Measurements from ENCODE around the gene EFCAB6. TPM values are rescaled to one million over a fixed set of nuclear protein-coding genes. Genes with fewer than 3 reads are reported as not detected.

Gene EFCAB6
- total and polyA plus RNA-seq, 2 of the 4 experiments (the other 2 are of a cell fraction): 0.44 to 1.1 TPM

DNA sequence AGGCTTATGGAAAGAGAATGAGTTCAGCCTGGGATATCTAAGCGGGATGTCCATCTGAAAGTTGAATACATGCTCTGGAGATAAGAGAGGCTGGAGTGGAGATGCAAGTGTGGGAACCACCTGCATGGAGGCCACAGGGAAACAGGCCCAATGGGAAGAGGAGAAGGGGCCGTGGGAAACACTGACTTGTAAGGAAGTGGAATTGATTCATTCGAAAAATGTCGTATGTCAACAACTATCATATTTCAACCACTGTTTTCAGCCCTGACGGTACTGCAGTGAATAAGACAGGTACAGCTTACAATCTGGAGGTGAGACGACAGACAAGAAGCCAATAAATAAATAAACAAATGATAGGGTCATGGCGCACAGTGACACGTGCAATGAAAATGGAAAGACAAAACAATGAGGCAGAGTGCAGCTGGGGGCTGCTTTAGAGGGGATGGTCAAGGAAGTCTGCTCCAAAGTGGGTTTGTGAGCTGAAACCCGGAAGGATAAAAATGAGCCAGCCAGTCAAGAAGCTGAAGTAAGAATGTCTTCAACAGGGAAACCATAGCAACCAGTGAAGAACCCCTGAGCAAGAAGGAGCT lies 35.9 kb downstream of the EFCAB6 start:
- Histone ChIP-seq H3K14ac (replicated peaks; ENCODE audit: low read depth, low read length) (no peak overlapping the region), H4K8ac (ENCODE audit: low read depth in 2 of 2, low read length in 2 of 2) (no peak overlapping the region), H3K4me2 (ENCODE audit: low read depth, low read length) (no peak overlapping the region), H3K27ac (ENCODE audit: insufficient read depth, low read length) (no peak overlapping the region), H2AK9ac (replicated peaks; ENCODE audit: low read depth, low read length, poor library complexity) (no peak overlapping the region), H3K18ac (ENCODE audit: low read depth, low read length) (no peak overlapping the region), H4K20me1 (ENCODE audit: insufficient read depth, low read length) (no peaks in the 10 kb centered on the region), H2AK5ac (ENCODE audit: low read depth, low read length) (no peak overlapping the region), H3K4me3 (ENCODE audit: insufficient read depth, low read depth, low read length) (no peak overlapping the region), H3K4me1 (ENCODE audit: control insufficient read depth, insufficient read depth, low read length) (no peaks in the 10 kb centered on the region), H3K27me3 (ENCODE audit: control insufficient read depth, insufficient read depth, low read length) (no peaks in the 10 kb centered on the region; the same call in 1 of the 2 replicates), H3K9me1 (ENCODE audit: insufficient read depth, low read length) (no peaks in the 10 kb centered on the region; the same call in 1 of the 2 replicates), H3K4ac (ENCODE audit: low read depth, low read length) (no peak overlapping the region), H2BK5ac (ENCODE audit: low read depth, low read length, poor library complexity, severe bottlenecking) (no peak overlapping the region), H3K9ac (ENCODE audit: low read depth, low read length) (no peak overlapping the region), H2BK20ac (ENCODE audit: low read depth, low read length) (no peak overlapping the region), H4K91ac (ENCODE audit: insufficient read depth, low read depth, low read length) (no peak overlapping the region), H2BK120ac (ENCODE audit: low read depth, low read length) (no peak overlapping the region), H3K9me3 (ENCODE audit: control insufficient read depth, insufficient read depth, low read length) (no peaks in the 10 kb centered on the region), H3K79me1 (ENCODE audit: low read depth in 1 of 2, low read length in 2 of 2) (no peaks in the 10 kb centered on the region), H2AFZ (replicated peaks; ENCODE audit: low read length, poor library complexity) (no peak overlapping the region), H3K23ac (ENCODE audit: low read depth, low read length) (no peak overlapping the region), H3K56ac (ENCODE audit: extremely low read depth, insufficient read depth, low read length) (no peak overlapping the region), H2BK15ac (ENCODE audit: low read depth, low read length) (no peak overlapping the region), H3K36me3 (ENCODE audit: control insufficient read depth, insufficient read depth, low read length) (no peaks in the 10 kb centered on the region), H4K5ac (ENCODE audit: low read depth, low read length) (no peak overlapping the region)
- intact Hi-C loops (cut with micrococcal nuclease) (no loop called here), in situ Hi-C loops (cut with MboI; ENCODE audit: low sequenced_read_pairs) (no loop called here), dilution Hi-C loops (cut with HindIII; ENCODE audit: low sequenced_read_pairs, unreplicated experiment) (no loop called here)
- WGBS, 2 experiments (ENCODE audit: extremely low coverage in 2 of 2, insufficient read length in 1 of 2): 100% methylated on average over 2 of the region's 9 CpGs; no CpG with 5 or more reads in 1 of the 2 experiments
- TF ChIP-seq SMC3 (IDR thresholded peaks at IDR 0.05; ENCODE audit: low read depth, low read length) (no peak), RFX5 (IDR thresholded peaks at IDR 0.05; ENCODE audit: low read depth, low read length) (no peak), CEBPB (IDR thresholded peaks at IDR 0.05; ENCODE audit: low read depth, low read length) (no peak)
- TF ChIP-seq, protein P1, sequence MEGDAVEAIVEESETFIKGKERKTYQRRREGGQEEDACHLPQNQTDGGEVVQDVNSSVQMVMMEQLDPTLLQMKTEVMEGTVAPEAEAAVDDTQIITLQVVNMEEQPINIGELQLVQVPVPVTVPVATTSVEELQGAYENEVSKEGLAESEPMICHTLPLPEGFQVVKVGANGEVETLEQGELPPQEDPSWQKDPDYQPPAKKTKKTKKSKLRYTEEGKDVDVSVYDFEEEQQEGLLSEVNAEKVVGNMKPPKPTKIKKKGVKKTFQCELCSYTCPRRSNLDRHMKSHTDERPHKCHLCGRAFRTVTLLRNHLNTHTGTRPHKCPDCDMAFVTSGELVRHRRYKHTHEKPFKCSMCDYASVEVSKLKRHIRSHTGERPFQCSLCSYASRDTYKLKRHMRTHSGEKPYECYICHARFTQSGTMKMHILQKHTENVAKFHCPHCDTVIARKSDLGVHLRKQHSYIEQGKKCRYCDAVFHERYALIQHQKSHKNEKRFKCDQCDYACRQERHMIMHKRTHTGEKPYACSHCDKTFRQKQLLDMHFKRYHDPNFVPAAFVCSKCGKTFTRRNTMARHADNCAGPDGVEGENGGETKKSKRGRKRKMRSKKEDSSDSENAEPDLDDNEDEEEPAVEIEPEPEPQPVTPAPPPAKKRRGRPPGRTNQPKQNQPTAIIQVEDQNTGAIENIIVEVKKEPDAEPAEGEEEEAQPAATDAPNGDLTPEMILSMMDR (conservative IDR thresholded peaks at IDR 0.05; ENCODE audit: low read depth, low read length): no peak
- TF ChIP-seq, protein P2, sequence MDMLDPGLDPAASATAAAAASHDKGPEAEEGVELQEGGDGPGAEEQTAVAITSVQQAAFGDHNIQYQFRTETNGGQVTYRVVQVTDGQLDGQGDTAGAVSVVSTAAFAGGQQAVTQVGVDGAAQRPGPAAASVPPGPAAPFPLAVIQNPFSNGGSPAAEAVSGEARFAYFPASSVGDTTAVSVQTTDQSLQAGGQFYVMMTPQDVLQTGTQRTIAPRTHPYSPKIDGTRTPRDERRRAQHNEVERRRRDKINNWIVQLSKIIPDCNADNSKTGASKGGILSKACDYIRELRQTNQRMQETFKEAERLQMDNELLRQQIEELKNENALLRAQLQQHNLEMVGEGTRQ (IDR thresholded peaks at IDR 0.05; ENCODE audit: low read depth, low read length): no peak
- ChIA-PET CTCF (no interaction called here), POLR2A (ENCODE audit: unreplicated experiment) (no interaction called here)
- DNase-seq (peak; percentile 10), ATAC-seq (ENCODE audit: low read depth) (no peak)
- no TSS peak for BruUV-seq (replicated peaks)
